Epithelial cell of esophagus (primary cell): ENCODE results near the gene TAF4B.

Experiments used
- DNase-seq: peaks from one replicate; pipeline ENCODE4 v3.0.0; 2010; ENCODE audit warnings: low read depth
- H3K4me3 ChIP-seq: 2 replicates; pipeline ENCODE4 v1.5.1; 2011; ENCODE audit warnings: mild to moderate bottlenecking, low read length, control low read depth
- TF ChIP-seq, protein P1 (sequence below): IDR thresholded peaks from 2 replicates; pipeline ENCODE4 v1.5.1; 2011; ENCODE audit warnings: low read depth, mild to moderate bottlenecking, low read length, control low read depth, inconsistent platforms; ENCODE audit not compliant: insufficient read depth; ENCODE audit errors: missing control alignments

TAF4B gene

DNA sequence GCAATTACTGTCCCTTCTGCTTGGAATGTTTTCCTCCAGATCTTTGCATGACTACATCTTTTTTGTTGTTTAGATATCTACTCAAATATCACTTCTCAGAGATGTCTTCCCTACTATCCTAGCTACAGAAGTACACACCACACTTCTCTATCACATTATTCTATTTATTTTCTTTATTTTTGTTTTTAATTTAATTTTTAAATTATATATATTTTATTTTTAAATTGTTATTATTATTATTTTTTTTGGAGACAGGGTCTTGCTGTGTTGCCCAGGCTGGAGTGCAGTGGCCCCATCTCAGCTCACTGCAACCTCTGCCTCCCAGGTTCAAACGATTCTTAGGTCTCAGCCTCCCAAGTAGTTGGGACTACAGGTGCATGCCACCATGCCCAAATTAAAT lies 106.7 kb downstream of the TAF4B start:
- DNase-seq: no peak
- TF ChIP-seq, protein P1, sequence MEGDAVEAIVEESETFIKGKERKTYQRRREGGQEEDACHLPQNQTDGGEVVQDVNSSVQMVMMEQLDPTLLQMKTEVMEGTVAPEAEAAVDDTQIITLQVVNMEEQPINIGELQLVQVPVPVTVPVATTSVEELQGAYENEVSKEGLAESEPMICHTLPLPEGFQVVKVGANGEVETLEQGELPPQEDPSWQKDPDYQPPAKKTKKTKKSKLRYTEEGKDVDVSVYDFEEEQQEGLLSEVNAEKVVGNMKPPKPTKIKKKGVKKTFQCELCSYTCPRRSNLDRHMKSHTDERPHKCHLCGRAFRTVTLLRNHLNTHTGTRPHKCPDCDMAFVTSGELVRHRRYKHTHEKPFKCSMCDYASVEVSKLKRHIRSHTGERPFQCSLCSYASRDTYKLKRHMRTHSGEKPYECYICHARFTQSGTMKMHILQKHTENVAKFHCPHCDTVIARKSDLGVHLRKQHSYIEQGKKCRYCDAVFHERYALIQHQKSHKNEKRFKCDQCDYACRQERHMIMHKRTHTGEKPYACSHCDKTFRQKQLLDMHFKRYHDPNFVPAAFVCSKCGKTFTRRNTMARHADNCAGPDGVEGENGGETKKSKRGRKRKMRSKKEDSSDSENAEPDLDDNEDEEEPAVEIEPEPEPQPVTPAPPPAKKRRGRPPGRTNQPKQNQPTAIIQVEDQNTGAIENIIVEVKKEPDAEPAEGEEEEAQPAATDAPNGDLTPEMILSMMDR: no peak
- no peak overlapping the region for H3K4me3 ChIP-seq

DNA sequence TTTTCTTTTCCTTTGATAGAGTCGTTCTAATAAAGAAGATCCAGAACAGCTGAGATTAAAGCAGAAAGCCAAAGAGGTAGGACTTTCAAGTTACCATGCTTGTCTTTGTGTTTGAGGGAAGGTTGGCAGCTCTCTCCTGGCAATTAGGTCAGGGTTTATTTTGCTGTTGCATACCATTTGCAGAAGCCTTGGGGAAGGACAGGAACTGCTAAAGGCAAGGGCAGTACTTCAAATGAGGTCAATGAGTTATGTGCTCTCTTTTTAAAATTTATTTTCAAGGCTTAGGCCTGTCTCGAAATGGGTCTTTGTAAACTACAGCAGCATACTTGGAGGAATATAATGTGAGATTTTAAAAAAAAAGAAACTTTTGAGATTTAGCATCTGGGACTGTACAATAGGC lies 108.9 kb downstream of the TAF4B start:
- DNase-seq: no peak
- TF ChIP-seq, protein P1: no peak
- H3K4me3 ChIP-seq: no peak overlapping the region

DNA sequence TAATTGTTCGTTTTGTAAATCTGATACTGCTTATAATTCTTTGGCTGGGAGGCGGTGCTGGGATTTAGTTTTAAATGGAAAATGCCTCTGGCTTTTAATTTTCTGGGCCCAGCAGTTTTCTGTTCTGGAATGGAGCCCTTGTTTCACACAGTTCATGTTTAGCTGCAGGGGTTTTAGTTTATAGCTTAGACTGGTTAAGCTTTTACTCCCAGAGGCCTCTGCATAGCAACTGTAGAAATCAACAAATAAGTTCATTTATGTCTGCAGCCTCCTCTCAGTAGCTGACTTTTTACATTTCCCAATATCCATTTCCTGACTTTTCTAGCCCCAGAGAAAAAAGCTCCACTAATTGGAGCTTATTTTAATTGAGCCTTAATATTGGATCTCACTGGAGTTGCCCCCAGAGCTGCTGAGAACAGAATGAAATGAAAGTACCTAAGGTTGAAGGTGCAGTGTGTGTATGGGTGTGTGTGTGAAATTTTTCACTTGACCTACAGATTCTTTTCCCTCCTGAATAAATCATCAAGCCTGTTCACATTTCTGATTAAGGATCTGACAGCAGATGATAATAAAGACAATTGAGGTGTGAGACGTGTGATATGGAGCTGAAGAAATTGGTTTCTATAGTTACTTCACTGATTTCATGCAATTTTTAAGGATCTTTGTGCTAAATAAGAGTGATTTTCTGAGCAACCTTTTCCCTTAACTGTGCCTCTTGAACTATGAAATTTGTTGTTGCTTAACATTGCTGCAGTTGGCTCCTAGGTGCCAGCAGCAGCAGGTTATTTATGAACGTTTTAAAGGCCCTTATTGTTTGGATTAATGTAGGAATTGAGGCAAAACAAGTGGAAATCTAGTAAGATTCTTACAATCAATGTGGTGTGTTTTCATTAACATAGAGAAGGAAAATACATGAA lies 109.6 kb downstream of the TAF4B start:
- TF ChIP-seq, protein P1: no peak
- DNase-seq: no peak
- no peak overlapping the region for H3K4me3 ChIP-seq

DNA sequence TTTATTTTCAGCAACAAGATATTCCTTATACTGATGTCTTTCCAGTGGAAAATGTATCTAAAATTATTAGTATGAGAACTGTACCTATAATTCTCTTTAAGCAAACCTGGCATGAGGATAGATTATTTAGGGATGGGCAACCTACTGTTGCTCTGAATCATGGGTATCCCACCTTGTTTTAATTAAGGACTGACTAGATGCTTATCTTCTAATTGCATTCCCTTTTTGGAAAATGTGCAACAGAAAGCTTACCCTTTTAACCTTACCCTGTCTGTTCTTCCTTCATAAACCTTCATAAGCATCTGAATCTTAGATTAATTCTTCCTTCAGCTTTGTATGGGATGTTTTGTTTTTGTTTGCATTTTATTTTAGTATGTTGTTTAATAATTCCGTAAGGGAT lies 110.3 kb downstream of the TAF4B start:
- H3K4me3 ChIP-seq: no peak overlapping the region
- no peak for DNase-seq
- TF ChIP-seq, protein P1: no peak

DNA sequence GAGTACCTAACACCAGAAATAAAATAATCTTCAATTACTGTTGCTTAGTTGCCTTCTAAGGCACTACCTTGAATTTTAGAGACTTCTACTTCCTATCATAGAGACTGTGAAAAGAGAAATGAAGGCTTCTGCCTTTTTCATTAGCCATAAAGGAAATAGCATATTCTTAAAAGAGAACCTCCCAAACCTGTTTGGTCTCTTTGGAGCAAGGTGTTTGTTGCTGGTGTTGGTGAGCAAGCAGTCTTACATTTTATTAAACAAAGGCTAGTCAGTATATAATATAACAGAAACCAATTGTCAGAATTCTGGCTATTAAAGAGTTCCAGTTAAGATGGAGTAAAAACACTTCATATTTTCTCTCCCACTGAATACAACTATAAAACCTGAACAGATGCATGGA lies 116.4 kb downstream of the TAF4B start:
- H3K4me3 ChIP-seq: no peak overlapping the region
- peak; percentile 84 for DNase-seq
- TF ChIP-seq, protein P1: no peak

DNA sequence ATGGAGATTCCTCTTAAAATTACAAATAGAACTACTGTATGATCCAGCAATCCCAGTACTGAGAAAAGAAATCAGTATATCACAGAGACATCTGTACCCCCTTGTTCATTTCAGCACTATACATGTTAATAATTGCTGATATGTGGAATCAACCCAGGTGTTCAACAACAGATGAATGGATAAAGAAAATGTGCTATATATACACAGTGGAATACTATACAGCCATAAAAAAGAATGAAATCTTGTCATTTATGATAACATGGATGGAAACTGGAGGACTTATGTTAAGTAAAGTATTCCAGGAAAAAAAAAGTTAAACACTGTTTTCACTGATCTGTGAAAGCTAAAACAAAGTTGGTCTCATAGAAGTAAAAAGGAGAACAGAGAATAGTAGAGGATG lies 124.7 kb downstream of the TAF4B start:
- no peak for DNase-seq
- H3K4me3 ChIP-seq: no peak overlapping the region
- TF ChIP-seq, protein P1: no peak
